Measurements from ENCODE around the gene C21orf58.

DNA sequence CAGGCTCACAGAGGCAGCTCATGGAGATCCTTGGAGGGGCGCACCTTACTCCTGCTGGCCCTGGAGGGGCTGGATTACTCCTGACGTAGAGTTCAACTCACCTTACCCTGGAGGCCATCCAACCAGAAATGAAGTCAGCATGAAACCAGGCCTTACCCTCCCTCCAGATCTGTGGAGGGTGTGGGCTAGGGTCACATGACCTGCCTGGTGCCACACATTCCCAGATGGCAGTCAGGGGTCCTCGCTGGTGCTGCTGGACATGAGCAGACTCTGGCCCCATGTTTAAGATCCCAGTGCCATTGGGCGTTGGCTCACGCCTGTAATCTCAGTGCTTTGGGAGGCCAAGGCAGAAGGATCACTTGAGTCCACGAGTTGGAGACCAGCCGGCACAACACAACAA is 4.5 kb downstream of the C21orf58 start:
- TF ChIP-seq EZH2phosphoT487 (IDR thresholded peaks at IDR 0.05; ENCODE audit: low read depth, severe bottlenecking, unreplicated experiment) (no peak), EZH2 (IDR thresholded peaks at IDR 0.05; ENCODE audit: borderline replicate concordance) (no peak)
- TF ChIP-seq, protein P1, sequence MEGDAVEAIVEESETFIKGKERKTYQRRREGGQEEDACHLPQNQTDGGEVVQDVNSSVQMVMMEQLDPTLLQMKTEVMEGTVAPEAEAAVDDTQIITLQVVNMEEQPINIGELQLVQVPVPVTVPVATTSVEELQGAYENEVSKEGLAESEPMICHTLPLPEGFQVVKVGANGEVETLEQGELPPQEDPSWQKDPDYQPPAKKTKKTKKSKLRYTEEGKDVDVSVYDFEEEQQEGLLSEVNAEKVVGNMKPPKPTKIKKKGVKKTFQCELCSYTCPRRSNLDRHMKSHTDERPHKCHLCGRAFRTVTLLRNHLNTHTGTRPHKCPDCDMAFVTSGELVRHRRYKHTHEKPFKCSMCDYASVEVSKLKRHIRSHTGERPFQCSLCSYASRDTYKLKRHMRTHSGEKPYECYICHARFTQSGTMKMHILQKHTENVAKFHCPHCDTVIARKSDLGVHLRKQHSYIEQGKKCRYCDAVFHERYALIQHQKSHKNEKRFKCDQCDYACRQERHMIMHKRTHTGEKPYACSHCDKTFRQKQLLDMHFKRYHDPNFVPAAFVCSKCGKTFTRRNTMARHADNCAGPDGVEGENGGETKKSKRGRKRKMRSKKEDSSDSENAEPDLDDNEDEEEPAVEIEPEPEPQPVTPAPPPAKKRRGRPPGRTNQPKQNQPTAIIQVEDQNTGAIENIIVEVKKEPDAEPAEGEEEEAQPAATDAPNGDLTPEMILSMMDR (IDR thresholded peaks at IDR 0.05; ENCODE audit: poor library complexity), result no peak
